SKM-1 (cell line): ENCODE results near the gene MAML3.

Source experiments
- DNase-seq: peaks from one replicate; lab custom pipeline; 2025; ENCODE audit not compliant: unreplicated experiment; lab: John Stamatoyannopoulos, UW

MAML3 gene

GRCh38 chr4:140047786-140048185 is 106.2 kb downstream of the MAML3 start:
- no peak for DNase-seq

GRCh38 chr4:140047017-140047640 is 106.9 kb downstream of the MAML3 start:
- no peak for DNase-seq

- peak; percentile 33 for DNase-seq
Measured at GRCh38 chr4:140046543-140046942, 107.4 kb downstream of the MAML3 start.

GRCh38 chr4:140046016-140046415 is 108.0 kb downstream of the MAML3 start:
- no peak for DNase-seq

GRCh38 chr4:140044337-140044902 is 109.6 kb downstream of the MAML3 start:
- DNase-seq: no peak

- DNase-seq: no peak
Measured at GRCh38 chr4:140042634-140043033, 111.3 kb downstream of the MAML3 start.

GRCh38 chr4:140038031-140038533 is 115.9 kb downstream of the MAML3 start:
- no peak for DNase-seq

- DNase-seq: no peak
Measured at GRCh38 chr4:140037353-140038030, 116.5 kb downstream of the MAML3 start.

- DNase-seq: no peak
Measured at GRCh38 chr4:140031706-140032105, 122.3 kb downstream of the MAML3 start.

GRCh38 chr4:140031061-140031460 is 122.9 kb downstream of the MAML3 start:
- DNase-seq: no peak

- DNase-seq: no peak
Measured at GRCh38 chr4:140028676-140029517, 125.1 kb downstream of the MAML3 start.

- no peak for DNase-seq
Measured at GRCh38 chr4:140028101-140028500, 125.9 kb downstream of the MAML3 start.

GRCh38 chr4:140027101-140027500 is 126.9 kb downstream of the MAML3 start:
- peak; percentile 56 for DNase-seq

- no peak for DNase-seq
Measured at GRCh38 chr4:140025470-140025869, 128.5 kb downstream of the MAML3 start.

- no peak for DNase-seq
Measured at GRCh38 chr4:140020457-140021361, 133.3 kb downstream of the MAML3 start.

GRCh38 chr4:140019619-140020347 is 134.2 kb downstream of the MAML3 start:
- no peak for DNase-seq

- no peak for DNase-seq
Measured at GRCh38 chr4:140018931-140019618, 134.9 kb downstream of the MAML3 start.

- DNase-seq: no peak
Measured at GRCh38 chr4:140014284-140014683, 139.7 kb downstream of the MAML3 start.
